Stimulated activated CD8-positive, alpha-beta memory T cell treated with anti-CD3 and anti-CD28 coated beads, Interleukin-7, amount 100 ng/mL, for 24 hours (primary cell): Measurements from ENCODE around the gene SORCS2.

Source experiments
- DNase-seq: peaks from one replicate; pipeline ENCODE4 v3.0.0-alpha.2; 2020; ENCODE audit warnings: low read depth

SORCS2 gene

GRCh38 chr4:7192252-7193029 is at the start of gene SORCS2:
Gene SORCS2, plus strand, starts transcription at chr4:7192538.
- DNase-seq = peak; percentile 10

GRCh38 chr4:7144374-7145290 is 47.7 kb upstream of the SORCS2 start:
- DNase-seq = no peak

GRCh38 chr4:7145291-7145934 is 46.9 kb upstream of the SORCS2 start:
- DNase-seq = no peak

GRCh38 chr4:7146059-7146785 is 46.1 kb upstream of the SORCS2 start:
- DNase-seq = no peak

GRCh38 chr4:7146786-7147115 is 45.6 kb upstream of the SORCS2 start:
- no peak for DNase-seq

- no peak for DNase-seq
Measured at GRCh38 chr4:7147261-7147660, 45.1 kb upstream of the SORCS2 start.

GRCh38 chr4:7147661-7148310 is 44.6 kb upstream of the SORCS2 start:
- DNase-seq = no peak

- DNase-seq = no peak
Measured at GRCh38 chr4:7148337-7148736, 44.0 kb upstream of the SORCS2 start.

- no peak for DNase-seq
Measured at GRCh38 chr4:7150036-7150635, 42.2 kb upstream of the SORCS2 start.

- DNase-seq = no peak
Measured at GRCh38 chr4:7151668-7152227, 40.6 kb upstream of the SORCS2 start.

GRCh38 chr4:7153711-7154110 is 38.6 kb upstream of the SORCS2 start:
- no peak for DNase-seq

- DNase-seq = no peak
Measured at GRCh38 chr4:7154351-7154981, 37.9 kb upstream of the SORCS2 start.

- DNase-seq = no peak
Measured at GRCh38 chr4:7155590-7156071, 36.7 kb upstream of the SORCS2 start.

GRCh38 chr4:7156328-7156727 is 36.0 kb upstream of the SORCS2 start:
- DNase-seq = no peak

- no peak for DNase-seq
Measured at GRCh38 chr4:7156761-7157488, 35.4 kb upstream of the SORCS2 start.

- no peak for DNase-seq
Measured at GRCh38 chr4:7157666-7158065, 34.7 kb upstream of the SORCS2 start.

- no peak for DNase-seq
Measured at GRCh38 chr4:7158081-7158750, 34.1 kb upstream of the SORCS2 start.

GRCh38 chr4:7158991-7159390 is 33.3 kb upstream of the SORCS2 start:
- DNase-seq = no peak

- DNase-seq = no peak
Measured at GRCh38 chr4:7159923-7160322, 32.4 kb upstream of the SORCS2 start.
